ENCODE results near the gene CLDN22.

The CLDN22 gene

DNA sequence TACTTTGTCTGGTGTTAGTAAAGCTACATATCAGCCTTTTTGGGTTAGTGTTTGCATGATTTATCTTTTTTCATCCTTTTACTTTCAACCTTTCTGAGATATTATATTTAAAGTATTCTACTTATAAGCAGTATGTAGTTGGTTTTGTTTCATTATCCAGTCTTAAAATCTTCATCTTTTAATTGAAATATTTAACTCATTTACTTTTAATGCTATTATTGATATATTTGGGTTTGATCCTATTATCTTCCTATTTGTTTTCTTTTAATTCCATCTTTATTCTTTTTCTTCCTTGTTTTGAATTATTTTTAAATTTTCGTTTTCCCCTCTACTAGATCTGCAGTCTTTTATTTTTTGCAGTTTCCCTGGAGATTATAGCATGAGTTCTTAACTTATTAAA is 44.0 kb downstream of the CLDN22 start:
- DNase-seq (ENCODE audit: low read depth, low spot score), result no peak

DNA sequence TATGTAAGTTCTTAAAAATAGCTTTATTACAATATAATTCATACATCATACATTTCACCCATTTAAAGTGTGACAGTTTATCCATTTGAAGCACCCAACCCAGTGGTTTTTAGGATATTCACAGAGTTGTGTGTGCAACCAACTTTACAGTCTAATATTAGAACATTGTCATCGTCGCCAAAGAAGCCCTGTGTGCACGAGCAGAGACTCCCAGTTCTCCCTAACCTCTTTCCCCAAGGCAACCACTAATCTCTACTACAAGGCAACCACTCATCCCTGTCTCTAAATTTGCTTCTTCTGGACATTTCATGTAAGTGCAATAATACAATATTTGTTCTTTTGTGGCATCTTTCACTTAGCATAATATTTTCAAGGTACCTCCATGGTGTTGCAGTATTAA is 47.7 kb downstream of the CLDN22 start:
- no peak for DNase-seq (ENCODE audit: low read depth, low spot score)

DNA sequence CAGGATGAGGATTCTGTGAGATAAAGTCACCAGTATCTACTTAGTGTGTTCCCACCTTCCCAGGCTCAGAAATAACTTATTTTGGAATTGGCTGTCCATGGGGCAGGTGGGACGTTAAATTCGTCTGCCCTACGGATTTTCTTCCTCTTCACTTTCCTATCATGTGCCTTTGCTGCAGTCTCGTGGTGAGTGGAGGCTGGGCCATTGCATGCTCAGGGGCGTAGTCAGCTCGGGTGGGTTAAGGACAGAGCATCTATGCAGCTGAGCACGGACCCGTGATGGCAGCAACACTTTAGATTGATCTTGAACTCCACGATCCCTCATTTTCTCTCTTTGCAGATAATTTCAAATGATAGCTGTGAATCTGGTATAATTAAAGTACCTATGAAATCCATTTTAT is 51.5 kb downstream of the CLDN22 start:
- no peak for DNase-seq (ENCODE audit: low read depth, low spot score)

Data from activated CD4-positive, CD25-positive, alpha-beta regulatory T cell treated with anti-CD3 and anti-CD28 coated beads, Interleukin-2, amount 50 U/mL, for 16 hours (primary cell).